HK-2 (cell line): ENCODE measurements around the gene RPL31.

Experiments used
- DNase-seq: peaks from one replicate; pipeline ENCODE4 v3.0.0-alpha.2; 2018; ENCODE audit not compliant: unreplicated experiment

RPL31 gene

GRCh38 chr2:100974712-100975520 is 27.2 kb upstream of the RPL31 start:
- no peak for DNase-seq

- DNase-seq: no peak
These were observed 26.6 kb upstream of the RPL31 start for GRCh38 chr2:100975521-100975785.

- DNase-seq: no peak
These were observed 26.0 kb upstream of the RPL31 start for GRCh38 chr2:100976061-100976460.

- DNase-seq: peak; percentile 73
These were observed 25.3 kb upstream of the RPL31 start for GRCh38 chr2:100976645-100977391.

- no peak for DNase-seq
These were observed 24.6 kb upstream of the RPL31 start for GRCh38 chr2:100977511-100977910.

GRCh38 chr2:100978582-100979191 is 23.4 kb upstream of the RPL31 start:
- DNase-seq: no peak

- no peak for DNase-seq
These were observed 22.0 kb upstream of the RPL31 start for GRCh38 chr2:100980046-100980445.

- no peak for DNase-seq
These were observed 21.1 kb upstream of the RPL31 start for GRCh38 chr2:100981011-100981410.

- DNase-seq: no peak
These were observed 19.6 kb upstream of the RPL31 start for GRCh38 chr2:100982431-100982861.

- no peak for DNase-seq
These were observed 18.9 kb upstream of the RPL31 start for GRCh38 chr2:100983201-100983600.

GRCh38 chr2:100983684-100984310 is 18.3 kb upstream of the RPL31 start:
- DNase-seq: no peak

- DNase-seq: peak; percentile 74
These were observed 17.2 kb upstream of the RPL31 start for GRCh38 chr2:100984892-100985307.

GRCh38 chr2:100986157-100986556 is 15.9 kb upstream of the RPL31 start:
- no peak for DNase-seq

GRCh38 chr2:100987536-100987935 is 14.6 kb upstream of the RPL31 start:
- no peak for DNase-seq

GRCh38 chr2:100987974-100988373 is 14.1 kb upstream of the RPL31 start:
- no peak for DNase-seq

GRCh38 chr2:100988630-100989417 is 13.3 kb upstream of the RPL31 start:
- DNase-seq: no peak

- no peak for DNase-seq
These were observed 12.4 kb upstream of the RPL31 start for GRCh38 chr2:100989666-100990065.

- DNase-seq: no peak
These were observed 11.9 kb upstream of the RPL31 start for GRCh38 chr2:100990166-100990565.

GRCh38 chr2:100990650-100991403 is 11.3 kb upstream of the RPL31 start:
- no peak for DNase-seq

GRCh38 chr2:100991404-100991773 is 10.7 kb upstream of the RPL31 start:
- no peak for DNase-seq

GRCh38 chr2:100992262-100992661 is 9.8 kb upstream of the RPL31 start:
- DNase-seq: no peak
